Measurements from ENCODE around the gene SHROOM4.

The SHROOM4 gene

DNA sequence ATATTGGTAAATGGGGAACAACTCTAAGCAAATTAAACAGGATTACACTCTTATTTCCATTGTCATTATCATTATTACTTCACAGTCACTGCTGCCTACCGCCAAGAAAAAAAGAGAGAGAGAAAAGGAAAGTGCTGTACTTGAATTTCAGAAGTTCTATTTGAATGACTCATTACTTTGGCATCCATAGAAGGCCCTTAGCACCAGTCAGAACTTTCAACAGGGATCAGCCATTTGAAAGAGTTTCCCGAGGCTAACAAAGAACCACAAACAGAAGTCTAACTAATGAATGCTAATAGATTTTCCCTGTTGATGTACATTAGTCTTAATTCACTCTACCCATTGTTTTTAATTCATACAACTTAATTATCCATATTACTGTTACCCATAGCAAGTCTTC is 116.3 kb downstream of the SHROOM4 start:
- TF ChIP-seq, protein P1, sequence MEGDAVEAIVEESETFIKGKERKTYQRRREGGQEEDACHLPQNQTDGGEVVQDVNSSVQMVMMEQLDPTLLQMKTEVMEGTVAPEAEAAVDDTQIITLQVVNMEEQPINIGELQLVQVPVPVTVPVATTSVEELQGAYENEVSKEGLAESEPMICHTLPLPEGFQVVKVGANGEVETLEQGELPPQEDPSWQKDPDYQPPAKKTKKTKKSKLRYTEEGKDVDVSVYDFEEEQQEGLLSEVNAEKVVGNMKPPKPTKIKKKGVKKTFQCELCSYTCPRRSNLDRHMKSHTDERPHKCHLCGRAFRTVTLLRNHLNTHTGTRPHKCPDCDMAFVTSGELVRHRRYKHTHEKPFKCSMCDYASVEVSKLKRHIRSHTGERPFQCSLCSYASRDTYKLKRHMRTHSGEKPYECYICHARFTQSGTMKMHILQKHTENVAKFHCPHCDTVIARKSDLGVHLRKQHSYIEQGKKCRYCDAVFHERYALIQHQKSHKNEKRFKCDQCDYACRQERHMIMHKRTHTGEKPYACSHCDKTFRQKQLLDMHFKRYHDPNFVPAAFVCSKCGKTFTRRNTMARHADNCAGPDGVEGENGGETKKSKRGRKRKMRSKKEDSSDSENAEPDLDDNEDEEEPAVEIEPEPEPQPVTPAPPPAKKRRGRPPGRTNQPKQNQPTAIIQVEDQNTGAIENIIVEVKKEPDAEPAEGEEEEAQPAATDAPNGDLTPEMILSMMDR (conservative IDR thresholded peaks at IDR 0.05) = no peak
- no peak overlapping the region for H3K27ac ChIP-seq

DNA sequence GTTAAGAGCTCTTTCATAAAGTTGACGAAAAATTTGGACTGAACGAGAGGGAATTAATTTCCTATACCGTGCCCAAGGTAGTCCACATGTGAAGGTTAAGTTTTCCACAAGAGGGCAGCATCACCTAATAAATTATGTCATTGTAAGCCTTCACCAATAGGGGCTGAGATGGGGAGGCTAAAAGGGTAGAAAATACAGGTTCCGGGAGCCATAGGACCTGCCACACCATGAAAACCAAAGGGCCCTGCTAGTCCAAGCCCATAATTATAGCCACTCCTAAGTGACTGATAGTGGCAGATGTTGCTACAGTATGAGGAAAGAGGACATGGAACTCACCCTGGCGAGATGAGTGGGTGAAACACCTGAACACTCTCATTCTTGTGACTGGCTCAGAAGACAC is 122.2 kb downstream of the SHROOM4 start:
- TF ChIP-seq, protein P1 (conservative IDR thresholded peaks at IDR 0.05) = peak; percentile 55
- no peak overlapping the region for H3K27ac ChIP-seq

DNA sequence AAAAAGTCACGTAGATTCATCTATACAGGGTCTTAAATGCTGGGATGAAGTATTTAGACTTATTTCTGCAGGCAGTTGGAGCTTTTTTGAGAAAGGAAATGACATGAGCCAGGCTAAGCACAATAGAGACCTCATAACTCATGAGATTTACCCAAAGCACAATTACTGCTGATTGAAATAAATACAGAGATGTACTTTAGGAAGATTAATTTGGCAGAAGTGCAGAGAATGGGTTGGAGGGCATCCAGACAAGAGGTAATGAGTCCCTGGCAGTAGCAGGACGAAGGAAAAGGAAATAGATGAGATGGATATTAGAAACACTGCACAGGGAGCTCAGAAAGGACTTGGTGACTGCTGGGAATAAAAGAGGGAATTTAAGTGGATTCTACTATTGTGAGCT is 129.1 kb downstream of the SHROOM4 start:
- TF ChIP-seq, protein P1 (conservative IDR thresholded peaks at IDR 0.05) = no peak
- H3K27ac ChIP-seq = no peak overlapping the region

GRCh38 chrX:50680990-50681389 is 133.0 kb downstream of the SHROOM4 start:
- no peak overlapping the region for H3K27ac ChIP-seq
- TF ChIP-seq, protein P1 (conservative IDR thresholded peaks at IDR 0.05) = no peak

DNA sequence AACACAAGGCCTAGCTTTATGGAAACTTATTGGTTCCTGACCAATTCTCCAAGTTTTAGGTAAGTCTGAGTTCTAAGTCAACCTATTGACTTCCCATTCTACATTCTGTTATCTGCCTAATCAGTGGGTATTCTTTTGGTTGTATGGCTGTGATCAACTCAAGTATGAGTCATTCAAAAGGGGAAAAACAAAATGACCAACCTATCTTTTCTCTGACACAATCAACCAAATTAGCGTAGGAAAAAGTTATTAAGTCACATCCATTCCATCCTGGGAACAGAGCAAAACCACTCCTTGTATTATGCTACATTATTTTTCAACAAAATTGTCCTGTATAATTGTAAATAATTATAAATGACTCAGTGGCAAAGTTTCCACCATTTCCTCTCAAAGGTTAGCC is 136.2 kb downstream of the SHROOM4 start:
- H3K27ac ChIP-seq = no peak overlapping the region
- TF ChIP-seq, protein P1 (conservative IDR thresholded peaks at IDR 0.05) = no peak

DNA sequence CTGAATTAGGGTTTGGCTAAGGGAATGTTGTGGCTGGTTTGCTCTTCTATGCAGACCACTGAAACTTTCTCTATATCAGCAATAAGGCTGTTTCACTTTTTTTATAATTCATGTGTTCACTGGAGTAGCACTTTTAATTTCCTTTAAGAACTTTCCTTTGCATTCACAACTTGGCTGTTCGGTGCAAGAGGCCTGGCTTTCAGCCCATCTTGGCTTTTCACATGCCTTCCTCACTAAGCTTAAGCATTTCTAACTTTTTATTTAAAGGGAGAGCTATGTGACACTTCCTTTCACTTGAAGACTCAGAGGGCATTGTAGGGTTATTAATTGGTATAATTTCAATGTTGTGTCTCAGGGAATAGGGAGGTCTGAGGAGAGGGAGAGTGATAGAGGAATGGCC is 142.3 kb downstream of the SHROOM4 start:
- H3K27ac ChIP-seq = no peak overlapping the region
- TF ChIP-seq, protein P1 (conservative IDR thresholded peaks at IDR 0.05) = no peak

DNA sequence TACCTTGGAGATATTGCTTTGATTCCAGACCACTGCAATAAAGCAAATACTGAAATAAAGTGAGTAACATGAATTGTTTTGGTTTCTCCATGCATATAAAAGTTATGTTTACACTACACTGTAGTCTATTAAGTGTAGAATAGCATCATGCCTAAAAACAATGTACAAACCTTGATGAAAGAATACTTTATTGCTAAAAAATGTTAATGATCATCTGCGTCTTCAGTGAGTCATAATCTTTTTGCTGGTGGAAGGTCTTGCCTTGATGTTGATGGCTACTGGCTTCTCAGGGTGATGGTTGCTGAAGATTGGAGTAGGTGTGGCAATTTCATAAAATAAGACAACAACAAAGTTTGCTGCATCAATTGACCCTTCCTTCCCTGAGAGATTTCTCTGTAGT is 145.1 kb downstream of the SHROOM4 start:
- TF ChIP-seq, protein P1 (conservative IDR thresholded peaks at IDR 0.05) = no peak

DNA sequence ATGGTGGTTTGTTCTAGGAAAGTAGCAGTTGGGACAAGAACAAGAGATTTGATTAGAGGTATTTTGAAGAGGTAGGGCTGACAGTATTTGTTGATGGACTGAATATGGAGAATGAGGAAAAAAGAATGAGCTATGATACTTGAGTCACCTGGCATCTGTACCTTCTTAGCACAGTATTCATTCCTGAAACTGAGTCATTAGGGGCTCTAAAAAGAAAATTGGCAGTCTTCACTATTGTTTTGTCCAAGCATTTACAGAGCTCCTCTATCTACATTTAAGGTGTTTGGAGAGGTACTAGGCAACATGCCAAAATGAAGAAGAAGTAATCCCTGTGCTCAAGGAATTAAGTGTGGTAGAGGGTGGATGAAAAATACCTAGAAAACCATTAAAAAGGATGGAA is 165.8 kb downstream of the SHROOM4 start:
- H3K27ac ChIP-seq = no peak overlapping the region
- TF ChIP-seq, protein P1 (conservative IDR thresholded peaks at IDR 0.05) = no peak

More for the DNA sequence above, 145.1 kb downstream of the SHROOM4 start:
- no peak overlapping the region for H3K27ac ChIP-seq

Measured in VCaP (cell line).